Measurements from ENCODE around the gene NDOR1. TPM values are rescaled to one million over a fixed set of nuclear protein-coding genes. Genes with fewer than 3 reads are reported as not detected.

Gene NDOR1
- total RNA-seq, 1 experiment from 2014 or later: 31.8 TPM

DNA sequence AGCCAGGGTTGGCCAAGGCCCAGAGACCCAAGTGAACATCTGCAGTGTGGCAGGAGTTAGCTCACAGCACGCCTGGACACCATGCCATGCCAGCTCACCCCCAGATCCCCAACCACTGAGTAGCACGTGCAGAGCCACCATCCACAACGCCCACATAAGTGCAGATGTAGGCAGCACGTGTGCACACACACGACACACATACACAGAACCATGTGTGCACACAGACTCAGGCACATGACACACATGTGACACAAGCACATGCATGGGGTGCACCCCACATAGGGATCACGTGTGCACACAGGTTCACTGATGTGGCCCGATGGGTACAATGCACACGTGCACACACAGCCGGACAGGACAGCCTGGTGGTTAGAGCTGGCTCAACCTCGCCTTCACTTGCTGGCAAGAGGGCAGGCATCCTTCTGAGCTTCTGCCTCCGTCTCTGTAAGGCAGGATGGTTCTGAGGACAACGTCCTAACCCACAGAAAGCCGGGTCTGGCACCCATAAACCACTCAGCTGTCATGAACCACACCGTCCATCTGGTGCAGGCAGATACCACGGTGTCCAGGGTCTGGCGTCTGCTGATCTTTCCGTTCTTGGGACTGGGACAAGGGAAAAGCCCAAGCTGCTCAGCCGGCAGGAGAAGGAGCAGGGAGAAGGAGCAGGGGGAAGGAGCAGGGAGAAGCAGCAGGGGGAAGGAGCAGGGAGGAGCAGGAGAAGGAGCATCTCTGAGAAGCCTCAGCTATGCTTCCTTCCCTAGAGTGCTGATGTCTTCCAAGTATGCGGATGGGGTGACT is 47.7 kb upstream of the NDOR1 start:
- Histone ChIP-seq H3K27me3 (replicated peaks; ENCODE audit: control insufficient read depth, insufficient read depth, low read length) (no peaks in the 10 kb centered on the region; the same call in none of the 2 replicates), H3K4me1 (no peaks in the 10 kb centered on the region), H3K4me3 (ENCODE audit: low read depth, low read length) (no peak overlapping the region), H3K36me3 (ENCODE audit: control insufficient read depth, insufficient read depth, low read length) (no peaks in the 10 kb centered on the region), H3K9me3 (no peaks in the 10 kb centered on the region)
- Mint-ChIP-seq H3K36me3 (ENCODE audit: insufficient read depth, unreplicated experiment) (no peaks in the 10 kb centered on the region), H3K4me1 (ENCODE audit: low read depth, unreplicated experiment) (no peaks in the 10 kb centered on the region), H3K27ac (ENCODE audit: unreplicated experiment) (no peak overlapping the region), H3K4me3 (ENCODE audit: unreplicated experiment) (no peak overlapping the region), H3K27me3 (ENCODE audit: insufficient read depth, unreplicated experiment) (peaks cover 11% of the 10 kb centered on the region), H3K9me3 (ENCODE audit: unreplicated experiment) (no peaks in the 10 kb centered on the region)
- POLR2A ChIA-PET: no interaction called here
- CTCF ChIA-PET: interaction anchor here (0.7 kb wide), 1 partner anchor 166 kb away, joined by 3 read pairs; no protein-coding TSS in a partner anchor
- TF ChIP-seq, protein P1, sequence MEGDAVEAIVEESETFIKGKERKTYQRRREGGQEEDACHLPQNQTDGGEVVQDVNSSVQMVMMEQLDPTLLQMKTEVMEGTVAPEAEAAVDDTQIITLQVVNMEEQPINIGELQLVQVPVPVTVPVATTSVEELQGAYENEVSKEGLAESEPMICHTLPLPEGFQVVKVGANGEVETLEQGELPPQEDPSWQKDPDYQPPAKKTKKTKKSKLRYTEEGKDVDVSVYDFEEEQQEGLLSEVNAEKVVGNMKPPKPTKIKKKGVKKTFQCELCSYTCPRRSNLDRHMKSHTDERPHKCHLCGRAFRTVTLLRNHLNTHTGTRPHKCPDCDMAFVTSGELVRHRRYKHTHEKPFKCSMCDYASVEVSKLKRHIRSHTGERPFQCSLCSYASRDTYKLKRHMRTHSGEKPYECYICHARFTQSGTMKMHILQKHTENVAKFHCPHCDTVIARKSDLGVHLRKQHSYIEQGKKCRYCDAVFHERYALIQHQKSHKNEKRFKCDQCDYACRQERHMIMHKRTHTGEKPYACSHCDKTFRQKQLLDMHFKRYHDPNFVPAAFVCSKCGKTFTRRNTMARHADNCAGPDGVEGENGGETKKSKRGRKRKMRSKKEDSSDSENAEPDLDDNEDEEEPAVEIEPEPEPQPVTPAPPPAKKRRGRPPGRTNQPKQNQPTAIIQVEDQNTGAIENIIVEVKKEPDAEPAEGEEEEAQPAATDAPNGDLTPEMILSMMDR (IDR thresholded peaks at IDR 0.05; ENCODE audit: insufficient read depth in 1 of 2, low read depth in 1 of 2, low read length in 1 of 2, severe bottlenecking in 1 of 2, unreplicated experiment in 1 of 2): no peak
- no TSS peak for BruUV-seq (replicated peaks)
- DNase-seq: no peak
- intact Hi-C loops (cut with micrococcal nuclease; ENCODE audit: unreplicated experiment): no loop called here

- Histone ChIP-seq H3K36me3 (ENCODE audit: control insufficient read depth, insufficient read depth, low read length) (no peaks in the 10 kb centered on the region), H3K27me3 (replicated peaks; ENCODE audit: control insufficient read depth, insufficient read depth, low read length) (no peaks in the 10 kb centered on the region; the same call in none of the 2 replicates), H3K4me3 (ENCODE audit: low read depth, low read length) (no peak overlapping the region), H3K9me3 (no peaks in the 10 kb centered on the region), H3K4me1 (no peaks in the 10 kb centered on the region)
- no peak for DNase-seq
- POLR2A ChIA-PET: no interaction called here
- intact Hi-C loops (cut with micrococcal nuclease; ENCODE audit: unreplicated experiment): no loop called here
- no TSS peak for BruUV-seq (replicated peaks)
- Mint-ChIP-seq H3K4me1 (ENCODE audit: low read depth, unreplicated experiment) (no peaks in the 10 kb centered on the region), H3K9me3 (ENCODE audit: unreplicated experiment) (no peaks in the 10 kb centered on the region), H3K27ac (ENCODE audit: unreplicated experiment) (no peak overlapping the region), H3K4me3 (ENCODE audit: unreplicated experiment) (no peak overlapping the region), H3K36me3 (ENCODE audit: insufficient read depth, unreplicated experiment) (no peaks in the 10 kb centered on the region), H3K27me3 (ENCODE audit: insufficient read depth, unreplicated experiment) (peaks cover 12% of the 10 kb centered on the region)
- CTCF ChIA-PET: no interaction called here
- TF ChIP-seq, protein P1 (IDR thresholded peaks at IDR 0.05; ENCODE audit: insufficient read depth in 1 of 2, low read depth in 1 of 2, low read length in 1 of 2, severe bottlenecking in 1 of 2, unreplicated experiment in 1 of 2): no peak
These were observed 46.9 kb upstream of the NDOR1 start for GRCh38 chr9:137158625-137159024.

GRCh38 chr9:137159105-137160053 is 46.1 kb upstream of the NDOR1 start:
- Mint-ChIP-seq H3K9me3 (ENCODE audit: unreplicated experiment) (no peaks in the 10 kb centered on the region), H3K4me1 (ENCODE audit: low read depth, unreplicated experiment) (no peaks in the 10 kb centered on the region), H3K4me3 (ENCODE audit: unreplicated experiment) (no peak overlapping the region), H3K27ac (ENCODE audit: unreplicated experiment) (no peak overlapping the region), H3K27me3 (ENCODE audit: insufficient read depth, unreplicated experiment) (peaks cover 12% of the 10 kb centered on the region), H3K36me3 (ENCODE audit: insufficient read depth, unreplicated experiment) (no peaks in the 10 kb centered on the region)
- no peaks in the 10 kb centered on the region; the same call in none of the 2 replicates for H3K27me3 ChIP-seq (replicated peaks; ENCODE audit: control insufficient read depth, insufficient read depth, low read length)
- POLR2A ChIA-PET: no interaction called here
- H3K4me3 ChIP-seq (ENCODE audit: low read depth, low read length): no peak overlapping the region
- no peaks in the 10 kb centered on the region for H3K36me3 ChIP-seq (ENCODE audit: control insufficient read depth, insufficient read depth, low read length)
- TF ChIP-seq, protein P1 (IDR thresholded peaks at IDR 0.05; ENCODE audit: insufficient read depth in 1 of 2, low read depth in 1 of 2, low read length in 1 of 2, severe bottlenecking in 1 of 2, unreplicated experiment in 1 of 2): no peak
- no peaks in the 10 kb centered on the region for H3K9me3 ChIP-seq
- DNase-seq: no peak
- CTCF ChIA-PET: no interaction called here
- no peaks in the 10 kb centered on the region for H3K4me1 ChIP-seq
- no TSS peak for BruUV-seq (replicated peaks)
- intact Hi-C loops (cut with micrococcal nuclease; ENCODE audit: unreplicated experiment): no loop called here

All from Caco-2 (cell line).